ENCODE data around the gene RBM26. TPM values are rescaled to one million over a fixed set of nuclear protein-coding genes. Genes with fewer than 3 reads are reported as not detected.

The RBM26 gene
- total RNA-seq, 1 experiment from 2014 or later, result 70.5 TPM

DNA sequence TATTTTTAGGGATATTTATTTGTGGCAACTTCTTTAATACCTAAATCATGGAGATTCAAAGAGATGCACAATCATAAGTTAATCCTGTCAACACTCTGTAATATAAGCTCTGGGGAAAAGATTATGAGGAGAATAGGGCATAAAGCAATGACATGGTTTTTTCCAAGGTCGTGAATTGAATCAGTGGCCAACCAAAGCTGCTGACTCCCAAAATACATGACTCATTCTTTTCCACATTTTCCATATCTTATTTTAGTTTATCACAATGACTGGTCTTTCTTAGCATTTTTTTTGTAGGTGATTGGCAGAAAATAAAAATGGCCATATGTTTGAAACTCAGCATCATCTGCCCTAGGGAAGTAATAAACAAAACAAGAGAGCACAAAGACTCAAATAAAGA lies 28.5 kb upstream of the RBM26 start:
- Histone ChIP-seq H4K5ac (ENCODE audit: insufficient read length, low read depth, low read length) (no peak overlapping the region), H3K9ac (ENCODE audit: extremely low read depth, insufficient read length, low read length) (no peak overlapping the region), H3K27me3 (ENCODE audit: insufficient read depth, low read length) (no peaks in the 10 kb centered on the region), H3K4me2 (ENCODE audit: insufficient read depth, insufficient read length, low read length) (no peak overlapping the region), H4K20me1 (ENCODE audit: control insufficient read depth, insufficient read depth, insufficient read length) (no peaks in the 10 kb centered on the region), H3K18ac (ENCODE audit: insufficient read length, low read depth, low read length) (no peak overlapping the region), H3K9me3 (ENCODE audit: control insufficient read depth, low read depth, low read length) (no peaks in the 10 kb centered on the region), H3T11ph (ENCODE audit: low read length) (no peak overlapping the region), H3K4ac (ENCODE audit: low read depth, low read length) (no peak overlapping the region), H4K8ac (replicated peaks; ENCODE audit: insufficient read length, low read depth, low read length) (no peak overlapping the region), H4K91ac (ENCODE audit: insufficient read length, low read depth, low read length) (no peak overlapping the region), H2BK20ac (ENCODE audit: low read depth, low read length, poor library complexity, severe bottlenecking) (no peak overlapping the region), H2BK5ac (ENCODE audit: insufficient read length, low read length) (no peak overlapping the region), H2BK120ac (ENCODE audit: low read depth, low read length, poor library complexity, severe bottlenecking) (no peak overlapping the region), H3K23me2 (ENCODE audit: insufficient read length, low read depth, low read length, poor library complexity, severe bottlenecking) (no peaks in the 10 kb centered on the region), H2BK12ac (ENCODE audit: insufficient read length, low read depth, low read length) (no peak overlapping the region), H3K14ac (ENCODE audit: insufficient read depth, low read length) (no peak overlapping the region), H3K79me1 (ENCODE audit: insufficient read depth, low read depth, low read length, poor library complexity, severe bottlenecking) (no peaks in the 10 kb centered on the region), H3K4me1 (ENCODE audit: insufficient read depth, low read length) (no peaks in the 10 kb centered on the region), H3K56ac (ENCODE audit: insufficient read length, low read depth, low read length) (no peak overlapping the region), H3K79me2 (ENCODE audit: insufficient read depth, low read length) (no peaks in the 10 kb centered on the region), H3K27ac (ENCODE audit: insufficient read length, low read depth, low read length) (no peak overlapping the region), H3K23ac (ENCODE audit: insufficient read length, low read depth, low read length) (no peak overlapping the region), H2AFZ (ENCODE audit: low read length) (no peak overlapping the region), H2BK15ac (ENCODE audit: low read depth, low read length) (no peak overlapping the region), H2AK5ac (ENCODE audit: insufficient read length, low read length) (no peak overlapping the region)
- TF ChIP-seq, protein P1, sequence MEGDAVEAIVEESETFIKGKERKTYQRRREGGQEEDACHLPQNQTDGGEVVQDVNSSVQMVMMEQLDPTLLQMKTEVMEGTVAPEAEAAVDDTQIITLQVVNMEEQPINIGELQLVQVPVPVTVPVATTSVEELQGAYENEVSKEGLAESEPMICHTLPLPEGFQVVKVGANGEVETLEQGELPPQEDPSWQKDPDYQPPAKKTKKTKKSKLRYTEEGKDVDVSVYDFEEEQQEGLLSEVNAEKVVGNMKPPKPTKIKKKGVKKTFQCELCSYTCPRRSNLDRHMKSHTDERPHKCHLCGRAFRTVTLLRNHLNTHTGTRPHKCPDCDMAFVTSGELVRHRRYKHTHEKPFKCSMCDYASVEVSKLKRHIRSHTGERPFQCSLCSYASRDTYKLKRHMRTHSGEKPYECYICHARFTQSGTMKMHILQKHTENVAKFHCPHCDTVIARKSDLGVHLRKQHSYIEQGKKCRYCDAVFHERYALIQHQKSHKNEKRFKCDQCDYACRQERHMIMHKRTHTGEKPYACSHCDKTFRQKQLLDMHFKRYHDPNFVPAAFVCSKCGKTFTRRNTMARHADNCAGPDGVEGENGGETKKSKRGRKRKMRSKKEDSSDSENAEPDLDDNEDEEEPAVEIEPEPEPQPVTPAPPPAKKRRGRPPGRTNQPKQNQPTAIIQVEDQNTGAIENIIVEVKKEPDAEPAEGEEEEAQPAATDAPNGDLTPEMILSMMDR (conservative IDR thresholded peaks at IDR 0.05), result no peak
- Mint-ChIP-seq H3K9me3 (no peaks in the 10 kb centered on the region), H3K4me3 (no peak overlapping the region), H3K36me3 (ENCODE audit: insufficient read depth in 1 of 3, low read depth in 3 of 3) (no peaks in the 10 kb centered on the region), H3K27ac (no peak overlapping the region), H3K4me1 (no peaks in the 10 kb centered on the region), H3K27me3 (ENCODE audit: low read depth) (no peaks in the 10 kb centered on the region)
- no peak for DNase-seq
- no CpG with 5 or more reads among the region's 1 CpG for WGBS (ENCODE audit: extremely low coverage, insufficient read length, low lambda C conversion rate)
